NCI-H187 (cell line): ENCODE results near the gene CCT6B.
"Not testable (repeated sequence)": the region's sequence is repeated elsewhere in the genome, so short reads cannot be mapped to it uniquely, and the experiment has no call there.

Source experiments
- DNase-seq, 2 experiments: peaks; one replicate each; lab custom pipeline; 2025; lab: John Stamatoyannopoulos, UW

The CCT6B gene, protein sequence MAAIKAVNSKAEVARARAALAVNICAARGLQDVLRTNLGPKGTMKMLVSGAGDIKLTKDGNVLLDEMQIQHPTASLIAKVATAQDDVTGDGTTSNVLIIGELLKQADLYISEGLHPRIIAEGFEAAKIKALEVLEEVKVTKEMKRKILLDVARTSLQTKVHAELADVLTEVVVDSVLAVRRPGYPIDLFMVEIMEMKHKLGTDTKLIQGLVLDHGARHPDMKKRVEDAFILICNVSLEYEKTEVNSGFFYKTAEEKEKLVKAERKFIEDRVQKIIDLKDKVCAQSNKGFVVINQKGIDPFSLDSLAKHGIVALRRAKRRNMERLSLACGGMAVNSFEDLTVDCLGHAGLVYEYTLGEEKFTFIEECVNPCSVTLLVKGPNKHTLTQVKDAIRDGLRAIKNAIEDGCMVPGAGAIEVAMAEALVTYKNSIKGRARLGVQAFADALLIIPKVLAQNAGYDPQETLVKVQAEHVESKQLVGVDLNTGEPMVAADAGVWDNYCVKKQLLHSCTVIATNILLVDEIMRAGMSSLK

GRCh38 chr17:34961093-34961911 is at the start of gene CCT6B, which contains the start of gene ZNF830:
Gene CCT6B, minus strand, starts transcription at chr17:34961460. Its CDS starts 67 bp downstream, at chr17:34961393.
Gene ZNF830, plus strand, starts transcription at chr17:34961540. Its CDS starts 27 bp downstream, at chr17:34961567.
- peak; percentile 63 to 84 for DNase-seq

DNA sequence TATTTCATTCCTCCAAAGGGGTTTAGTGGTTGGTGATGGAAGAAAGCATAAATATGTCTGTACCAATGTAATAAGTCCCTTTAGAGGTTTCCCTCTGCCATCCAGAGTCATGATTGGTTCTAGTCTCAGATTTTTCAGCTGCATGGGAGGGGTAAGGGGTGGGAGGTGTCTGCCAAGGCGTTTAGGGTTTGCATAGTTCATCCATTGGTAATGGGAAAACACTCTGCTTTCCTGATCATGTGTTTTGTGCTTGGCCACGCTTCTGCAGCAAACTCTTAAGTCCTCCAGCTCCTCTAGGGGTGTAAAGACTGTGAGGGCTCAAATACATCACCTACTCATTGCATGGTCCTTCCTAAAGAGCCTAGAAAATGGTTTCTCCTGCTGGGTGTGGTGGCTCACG is 48.8 kb upstream of the CCT6B start:
- no peak for DNase-seq

- DNase-seq: no peak
Observed at GRCh38 chr17:35006961-35007360, 45.7 kb upstream of the CCT6B start.

- no peak for DNase-seq
Observed at GRCh38 chr17:35006345-35006744, 45.1 kb upstream of the CCT6B start.

DNA sequence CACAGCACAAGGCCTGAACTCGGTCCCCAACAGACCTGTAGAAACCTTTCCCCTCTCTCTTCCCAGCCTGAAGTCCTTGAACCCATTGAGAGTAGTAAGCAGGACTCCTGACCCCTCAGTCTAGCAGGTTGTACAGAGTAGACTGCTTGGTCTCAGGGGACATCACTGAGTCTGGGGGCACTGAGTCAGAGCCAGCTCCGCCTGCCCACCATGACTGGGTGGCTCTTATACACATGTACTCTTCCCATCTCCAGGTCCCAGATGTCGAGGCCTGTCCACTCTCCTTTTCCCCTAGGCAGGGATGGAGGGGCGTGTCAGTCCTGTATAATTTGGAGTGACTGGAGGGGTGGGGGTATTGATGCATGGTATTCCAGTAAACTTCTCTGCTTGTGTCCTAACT is 42.5 kb upstream of the CCT6B start:
- no peak for DNase-seq

GRCh38 chr17:35002876-35003551 is 41.8 kb upstream of the CCT6B start:
- no peak for DNase-seq

GRCh38 chr17:35001549-35001948 is 40.3 kb upstream of the CCT6B start:
- no peak for DNase-seq

DNA sequence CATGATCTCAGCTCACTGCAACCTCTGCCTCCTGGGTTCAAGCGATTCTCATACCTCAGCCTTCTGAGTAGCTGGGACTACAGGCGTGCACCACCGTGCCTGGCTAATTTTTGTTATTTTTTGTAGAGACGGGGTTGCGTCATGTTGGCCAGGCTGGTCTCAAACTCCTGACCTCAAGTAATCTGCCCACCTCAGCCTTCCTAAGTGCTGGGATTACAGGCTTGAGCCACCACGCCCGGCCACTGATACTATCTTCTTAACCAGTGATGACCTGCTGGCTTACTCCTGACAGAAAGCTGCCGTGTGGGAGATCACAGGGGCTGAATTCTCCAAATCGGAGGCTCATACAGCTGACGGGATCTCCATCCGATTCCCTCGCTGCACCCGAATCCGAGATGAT is 39.7 kb upstream of the CCT6B start:
- not testable (repeated sequence) for DNase-seq

DNA sequence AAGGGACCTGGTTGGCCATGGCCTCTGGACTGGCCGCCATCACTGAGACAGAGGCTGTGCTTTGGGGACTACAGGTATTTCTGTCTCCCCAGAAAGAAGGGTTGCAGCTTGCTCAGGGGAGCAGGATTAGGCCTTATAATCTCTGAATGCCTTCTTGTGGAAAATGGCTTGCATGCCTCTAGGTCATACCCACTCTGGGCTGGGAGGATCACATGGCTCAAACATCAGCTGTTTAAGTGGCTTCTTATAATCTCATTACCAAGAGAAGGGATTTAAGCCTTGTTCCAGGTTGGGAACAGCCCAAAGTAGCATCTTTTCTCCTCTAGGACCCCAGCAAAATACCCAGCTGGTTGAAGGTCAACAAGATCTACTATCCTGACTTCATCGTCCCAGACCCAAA is 38.2 kb upstream of the CCT6B start:
- no peak for DNase-seq

GRCh38 chr17:34998205-34998604 is 36.9 kb upstream of the CCT6B start:
- no peak for DNase-seq

- no peak for DNase-seq
Observed at GRCh38 chr17:34997355-34997862, 36.1 kb upstream of the CCT6B start.

- DNase-seq: no peak
Observed at GRCh38 chr17:34996422-34997285, 35.4 kb upstream of the CCT6B start.

DNA sequence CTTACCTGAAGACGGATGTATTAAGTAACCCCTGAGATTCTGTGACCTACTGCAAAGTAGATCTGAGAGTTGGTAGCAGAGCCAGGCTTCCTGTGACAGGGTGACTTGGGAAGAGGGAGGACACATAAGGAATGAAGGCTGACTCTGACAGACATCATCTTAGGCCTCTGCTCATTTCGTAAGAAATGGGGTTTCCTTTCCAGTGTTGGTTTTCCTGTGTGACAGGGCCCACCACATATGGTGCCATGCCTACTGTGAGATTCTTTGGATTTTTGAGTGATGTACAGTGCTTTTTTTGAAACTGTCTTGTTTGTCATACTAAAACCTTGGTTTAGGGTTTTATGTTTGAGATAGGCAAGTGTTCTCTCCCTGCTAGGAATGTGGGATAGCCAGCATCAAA is 31.8 kb upstream of the CCT6B start:
- DNase-seq: no peak

- DNase-seq: no peak
Observed at GRCh38 chr17:34991606-34992005, 30.3 kb upstream of the CCT6B start.

GRCh38 chr17:34990921-34991365 is 29.7 kb upstream of the CCT6B start:
- DNase-seq: no peak

DNA sequence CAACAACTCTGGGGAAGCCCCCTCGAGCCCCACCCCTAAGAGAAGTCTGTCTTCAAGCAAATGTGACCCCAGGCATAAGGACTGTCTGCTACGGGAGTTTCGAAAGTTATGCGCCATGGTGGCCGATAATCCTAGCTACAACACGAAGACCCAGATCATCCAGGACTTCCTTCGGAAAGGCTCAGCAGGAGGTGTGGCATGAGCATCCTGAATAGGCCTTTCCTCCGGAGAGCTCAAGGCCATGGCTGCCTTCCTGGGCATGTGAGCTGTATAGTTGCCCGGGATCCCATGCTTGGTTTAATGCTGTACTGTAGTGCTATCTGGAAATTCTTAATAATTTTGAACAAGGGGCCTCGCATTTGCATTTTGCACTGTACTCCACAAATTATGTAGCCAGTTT is 28.2 kb upstream of the CCT6B start:
- DNase-seq: no peak

DNA sequence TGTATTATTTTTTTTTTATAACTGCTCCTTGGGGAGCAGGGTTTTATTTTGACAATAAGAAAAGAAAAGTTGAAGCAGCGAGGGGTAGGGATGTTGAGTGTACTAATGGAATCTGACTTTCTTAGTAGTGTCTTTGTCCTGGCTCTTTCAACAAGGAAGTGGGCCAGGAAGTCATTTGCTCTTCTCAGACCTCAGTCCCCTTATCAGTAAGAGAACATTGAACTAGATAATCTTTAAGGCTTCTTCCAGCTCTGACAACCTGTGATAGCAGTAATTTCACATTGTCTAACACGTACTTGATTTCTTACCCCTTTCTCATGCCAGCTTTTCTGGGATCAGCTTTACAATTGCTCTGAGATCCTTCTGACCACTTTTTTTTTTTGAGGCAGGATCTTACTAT is 27.4 kb upstream of the CCT6B start:
- no peak for DNase-seq

- DNase-seq: no peak
Observed at GRCh38 chr17:34987232-34987631, 26.0 kb upstream of the CCT6B start.

- DNase-seq: no peak
Observed at GRCh38 chr17:34981538-34982241, 20.4 kb upstream of the CCT6B start.
